Effector CD4-positive, alpha-beta T cell (primary cell): ENCODE data around the gene SINHCAF.
"Not testable (repeated sequence)": the region's sequence is repeated elsewhere in the genome, so short reads cannot be mapped to it uniquely, and the experiment has no call there.

Source experiments
- DNase-seq: peaks from one replicate; pipeline ENCODE4 v3.0.0-alpha.2; 2020
- total RNA-seq: gene quantifications from one replicate; lab custom pipeline; 2026; lab: John Stamatoyannopoulos, UW

Gene SINHCAF, protein sequence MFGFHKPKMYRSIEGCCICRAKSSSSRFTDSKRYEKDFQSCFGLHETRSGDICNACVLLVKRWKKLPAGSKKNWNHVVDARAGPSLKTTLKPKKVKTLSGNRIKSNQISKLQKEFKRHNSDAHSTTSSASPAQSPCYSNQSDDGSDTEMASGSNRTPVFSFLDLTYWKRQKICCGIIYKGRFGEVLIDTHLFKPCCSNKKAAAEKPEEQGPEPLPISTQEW
- 108 reads per million, percentile 84 among the genes with 10 or more reads in this experiment for total RNA-seq

GRCh38 chr12:31325877-31326631, at the start of gene SINHCAF:
Gene SINHCAF (minus strand): TSS chr12:31326150. CDS start chr12:31298204, 27,946 bp downstream.
- peak; percentile 99 for DNase-seq

DNA sequence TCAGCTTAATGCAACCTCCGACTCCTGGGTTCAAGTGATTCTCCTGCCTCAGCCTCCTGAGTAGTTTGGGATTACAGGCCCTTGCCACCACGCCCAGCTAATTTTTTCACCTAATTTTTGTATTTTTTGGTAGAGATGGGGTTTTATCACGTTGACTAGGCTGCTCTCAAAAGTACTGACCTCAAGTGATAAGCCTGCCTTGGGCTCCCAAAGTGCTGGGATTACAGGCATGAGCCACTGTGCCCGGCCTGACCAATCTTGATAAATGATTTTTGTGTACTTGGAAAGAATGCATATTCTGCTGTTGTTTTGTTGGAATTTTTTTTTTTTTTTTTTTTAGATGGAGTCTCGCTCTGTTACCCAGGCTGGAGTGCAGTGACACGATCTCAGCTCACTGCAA, 49.5 kb upstream of the SINHCAF start:
- not testable (repeated sequence) for DNase-seq

DNA sequence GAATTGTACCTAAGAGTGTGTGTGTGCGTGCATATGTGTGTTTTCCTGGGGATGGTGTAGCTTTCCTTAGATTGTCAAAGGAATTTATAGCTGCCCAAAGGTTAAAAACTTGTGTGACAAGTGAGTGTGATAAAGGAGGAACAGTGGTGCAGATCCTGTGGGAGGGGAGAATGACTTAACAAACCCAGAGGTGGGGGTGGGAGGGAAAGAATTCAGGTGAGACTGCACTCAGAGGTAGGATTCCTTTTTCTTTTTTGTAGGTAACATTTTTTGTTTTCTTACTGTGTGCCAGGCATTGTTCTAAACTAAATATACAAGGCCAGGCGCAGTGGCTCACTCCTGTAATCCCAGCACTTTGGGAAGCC, 45.3 kb upstream of the SINHCAF start:
- no peak for DNase-seq

DNA sequence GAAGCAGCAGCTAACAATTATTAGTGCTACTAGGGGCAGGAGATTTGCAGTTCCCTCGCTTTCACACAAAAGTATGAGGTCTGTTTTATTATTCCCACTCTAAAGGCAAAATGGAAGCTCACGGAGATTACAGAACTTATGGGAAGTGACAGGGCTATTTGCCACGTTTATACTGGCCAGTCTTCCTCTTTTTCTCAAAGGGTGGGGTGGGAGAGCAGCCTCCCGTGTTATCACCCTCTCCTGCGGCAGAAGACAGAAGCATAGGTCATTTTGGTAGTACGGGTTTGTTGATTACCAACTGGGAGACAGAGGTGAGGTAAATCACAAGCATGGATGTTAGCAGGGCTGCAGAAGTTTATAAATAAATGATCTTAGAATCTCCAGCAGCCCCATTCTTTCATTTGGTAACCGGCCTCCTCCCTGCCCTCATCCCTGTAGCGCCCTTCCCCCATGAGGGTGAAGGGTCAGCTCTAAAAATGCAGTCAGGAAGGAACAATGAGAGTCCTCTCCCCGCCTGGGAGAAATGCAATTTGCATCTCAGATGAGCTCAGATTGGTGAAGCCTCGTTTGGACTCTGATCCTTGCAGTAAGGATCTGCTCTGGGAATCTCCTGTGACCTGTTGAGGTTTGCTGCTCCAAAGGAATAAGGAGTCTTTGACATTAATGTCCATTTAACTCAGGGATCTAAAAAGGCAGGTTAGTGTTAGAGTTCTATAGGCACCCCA, 44.7 kb upstream of the SINHCAF start:
- DNase-seq = no peak

- no peak for DNase-seq
Observed at GRCh38 chr12:31369712-31370521, 44.0 kb upstream of the SINHCAF start.

DNA sequence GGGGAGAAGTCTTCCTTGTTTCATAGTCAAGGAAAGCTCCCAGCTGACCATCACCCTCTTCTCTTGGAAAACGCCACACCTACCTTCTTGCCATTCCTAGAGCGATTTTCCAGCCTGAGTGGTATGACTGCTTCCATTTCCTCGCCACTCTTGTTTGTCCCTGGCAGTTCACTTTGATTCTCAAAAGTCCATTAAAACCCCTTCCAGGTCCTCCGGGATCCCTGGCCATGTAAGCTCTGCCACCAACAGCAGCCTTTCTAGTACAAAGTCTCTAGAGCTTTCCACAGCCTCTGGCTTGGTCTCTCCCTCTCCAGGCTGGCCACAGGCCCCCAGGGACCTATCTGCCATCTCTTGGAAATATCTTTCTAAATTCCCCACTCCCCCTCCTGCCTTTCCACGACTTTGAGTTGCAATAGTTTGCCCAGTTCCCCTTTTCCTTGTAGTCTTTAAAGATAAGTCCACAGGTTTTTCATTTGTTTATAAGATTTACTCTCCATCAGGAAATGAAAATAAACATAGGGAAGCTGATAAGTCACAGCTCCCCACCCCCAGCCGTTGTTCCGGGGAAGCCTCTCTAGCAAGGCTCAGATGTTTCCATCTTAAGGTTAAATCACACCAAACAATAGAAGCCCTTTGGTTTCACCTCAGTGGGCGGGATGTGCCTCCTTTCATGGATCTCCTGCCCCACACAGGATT, 42.9 kb upstream of the SINHCAF start:
- no peak for DNase-seq

DNA sequence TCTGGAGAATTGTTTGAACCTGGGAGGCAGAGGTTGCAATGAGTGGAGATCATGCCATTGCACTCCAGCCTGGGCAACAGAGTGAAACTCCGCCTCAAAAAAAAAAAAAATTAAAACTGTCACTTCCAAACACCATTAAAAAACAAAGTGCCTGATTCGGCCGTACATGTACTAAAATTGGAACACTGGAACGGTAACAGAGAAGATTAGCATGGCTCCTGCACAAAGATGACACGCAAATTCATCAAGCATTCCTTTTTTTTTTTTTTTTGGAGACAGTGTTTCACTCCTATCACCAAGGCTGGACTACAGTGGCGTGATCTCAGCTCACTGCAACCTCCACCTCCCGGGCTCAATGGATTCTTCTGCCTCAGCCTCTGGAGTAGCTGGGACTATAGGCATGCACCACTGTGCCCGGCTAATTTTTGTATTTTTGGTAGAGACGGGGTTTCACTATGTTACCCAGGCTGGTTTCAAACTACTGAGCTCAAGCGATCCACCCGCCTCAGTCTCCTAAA, 40.2 kb upstream of the SINHCAF start:
- no peak for DNase-seq

- no peak for DNase-seq
Observed at GRCh38 chr12:31363831-31364230, 37.9 kb upstream of the SINHCAF start.

GRCh38 chr12:31363416-31363809, 37.5 kb upstream of the SINHCAF start:
- no peak for DNase-seq

DNA sequence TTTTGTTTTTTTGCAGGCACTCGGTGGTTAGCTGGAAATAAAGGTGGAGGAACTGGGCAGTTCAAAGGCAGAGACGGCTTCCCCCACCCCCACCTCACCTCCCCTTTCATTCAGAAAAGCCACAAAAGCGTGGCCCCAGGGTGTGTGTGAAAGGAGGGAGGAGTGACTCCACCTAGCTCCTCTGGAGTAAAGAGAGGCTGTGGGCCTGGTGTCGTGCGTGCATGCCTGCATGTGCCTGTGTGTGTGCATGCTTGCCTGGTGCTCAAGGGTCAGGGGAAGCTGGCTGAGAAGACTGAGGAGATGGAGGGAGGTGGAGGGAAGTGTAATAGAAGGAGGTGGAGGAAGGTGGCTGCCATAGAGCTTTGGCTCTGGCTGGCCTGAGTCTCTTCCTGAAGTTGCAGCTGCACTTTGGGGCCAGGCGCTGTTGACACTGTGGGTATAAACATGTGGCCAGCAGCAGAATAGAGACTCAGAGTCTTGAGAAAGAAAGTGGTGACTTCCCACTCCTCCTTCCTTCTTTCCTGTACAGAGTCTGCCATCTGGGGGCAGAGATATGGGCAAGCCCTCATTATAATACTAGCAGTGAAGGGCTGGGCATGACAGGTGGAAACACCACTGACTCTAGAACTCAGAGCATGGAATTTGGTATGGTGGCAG, 36.9 kb upstream of the SINHCAF start:
- DNase-seq = no peak

- no peak for DNase-seq
Observed at GRCh38 chr12:31362115-31362758, 36.3 kb upstream of the SINHCAF start.

DNA sequence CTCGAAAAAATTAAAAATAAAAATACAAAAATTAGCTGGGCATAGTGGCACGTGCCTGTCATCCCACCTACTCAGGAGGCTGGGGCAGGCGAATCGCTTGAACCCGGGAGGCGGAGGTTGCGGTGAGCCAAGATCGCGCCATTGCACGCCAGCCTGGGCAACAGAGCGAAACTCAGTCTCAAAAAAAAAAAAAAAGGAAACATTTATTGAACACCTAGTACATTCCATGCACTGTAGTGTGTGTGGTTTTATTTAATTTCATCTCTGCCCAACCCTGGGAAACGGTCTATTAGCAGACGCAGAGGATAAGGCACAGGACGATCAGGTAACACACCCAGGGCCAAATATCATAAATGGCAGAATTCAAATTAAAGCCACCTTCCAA, 35.8 kb upstream of the SINHCAF start:
- DNase-seq = no peak

DNA sequence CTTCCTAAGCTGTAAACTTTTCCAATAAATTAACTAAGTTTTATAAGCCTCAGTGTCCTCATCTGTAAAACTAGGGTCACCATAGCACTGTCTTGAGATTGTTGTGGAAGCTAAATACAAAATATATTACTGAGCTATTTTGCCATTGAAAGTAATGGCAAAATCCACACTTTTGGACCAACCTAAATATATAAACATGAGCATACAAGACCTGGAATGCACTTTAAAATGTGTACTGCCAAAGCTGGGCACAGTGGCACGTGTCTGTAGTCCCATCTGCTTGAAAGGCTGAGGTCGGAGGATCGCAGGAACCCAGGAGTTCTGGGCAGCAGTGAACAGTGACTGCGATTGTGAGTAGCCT, 29.8 kb upstream of the SINHCAF start:
- DNase-seq = no peak

GRCh38 chr12:31353750-31354708, 28.1 kb upstream of the SINHCAF start:
- DNase-seq = no peak

GRCh38 chr12:31346267-31346666, 20.3 kb upstream of the SINHCAF start:
- DNase-seq = no peak

- no peak for DNase-seq
Observed at GRCh38 chr12:31343139-31343538, 17.2 kb upstream of the SINHCAF start.

DNA sequence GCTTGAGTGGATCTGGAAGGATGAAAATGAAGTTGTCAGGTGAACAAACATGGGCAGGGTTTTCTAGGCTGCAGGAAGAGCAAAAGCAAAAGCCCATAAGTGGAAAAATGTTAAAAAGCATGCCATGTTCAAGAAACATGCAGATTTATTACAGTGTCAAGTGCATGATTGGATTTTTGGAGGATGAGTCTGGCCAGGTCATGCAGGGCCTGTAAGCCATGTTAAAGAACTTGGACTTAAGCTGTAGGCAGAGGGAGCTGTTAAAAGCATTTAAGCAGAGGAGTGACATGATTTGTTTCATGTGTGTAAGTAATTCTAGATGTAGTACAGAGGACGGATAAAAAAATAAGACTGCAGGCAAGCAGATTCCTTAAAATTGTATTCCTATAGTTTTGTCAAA, 16.3 kb upstream of the SINHCAF start:
- no peak for DNase-seq

- no peak for DNase-seq
Observed at GRCh38 chr12:31339831-31340622, 14.1 kb upstream of the SINHCAF start.

DNA sequence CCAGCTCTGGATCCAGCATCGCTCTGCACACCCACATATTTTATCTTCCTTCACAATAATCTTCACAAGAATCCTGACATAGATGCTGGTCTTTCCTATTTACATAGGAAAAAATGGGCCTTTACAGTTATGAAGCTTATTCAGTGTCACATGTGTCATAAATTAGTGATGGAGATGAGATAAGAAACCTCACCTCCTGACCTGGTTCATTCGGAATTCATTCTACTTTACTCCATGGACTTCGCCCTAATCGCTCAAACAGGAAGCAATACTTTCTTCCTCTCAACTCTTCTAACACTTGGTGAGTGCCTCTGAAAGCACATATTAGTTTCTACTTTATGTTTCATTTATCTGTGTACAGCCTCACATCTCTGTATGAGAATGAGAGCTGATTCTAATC, 12.0 kb upstream of the SINHCAF start:
- no peak for DNase-seq
